Measurements from ENCODE around the gene CMSS1.

CMSS1 gene

DNA sequence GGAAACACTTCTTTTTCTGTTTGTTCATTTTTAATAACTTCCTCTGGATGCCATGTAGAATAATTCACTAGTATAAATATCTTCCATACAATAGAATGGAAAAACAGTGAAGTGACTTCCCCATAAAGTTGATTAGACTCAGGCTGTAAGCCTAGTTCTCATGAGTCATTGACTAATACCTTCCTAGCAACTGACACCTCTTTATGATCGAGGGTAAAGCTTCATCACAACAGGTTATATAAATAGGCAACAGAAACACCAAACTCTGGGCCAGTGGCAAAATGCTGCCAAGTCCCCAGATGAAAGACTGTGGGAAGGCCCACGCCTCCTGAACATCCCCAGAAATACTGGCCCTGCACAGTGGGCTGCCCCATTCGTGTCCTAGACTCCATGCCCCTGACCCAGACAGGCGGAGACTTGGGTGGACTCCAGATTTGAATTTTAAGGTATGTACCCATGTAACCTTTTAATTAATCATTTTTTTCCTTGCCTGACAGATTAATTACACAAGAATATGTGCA is 371.8 kb downstream of the CMSS1 start:
- TF ChIP-seq, protein P1, sequence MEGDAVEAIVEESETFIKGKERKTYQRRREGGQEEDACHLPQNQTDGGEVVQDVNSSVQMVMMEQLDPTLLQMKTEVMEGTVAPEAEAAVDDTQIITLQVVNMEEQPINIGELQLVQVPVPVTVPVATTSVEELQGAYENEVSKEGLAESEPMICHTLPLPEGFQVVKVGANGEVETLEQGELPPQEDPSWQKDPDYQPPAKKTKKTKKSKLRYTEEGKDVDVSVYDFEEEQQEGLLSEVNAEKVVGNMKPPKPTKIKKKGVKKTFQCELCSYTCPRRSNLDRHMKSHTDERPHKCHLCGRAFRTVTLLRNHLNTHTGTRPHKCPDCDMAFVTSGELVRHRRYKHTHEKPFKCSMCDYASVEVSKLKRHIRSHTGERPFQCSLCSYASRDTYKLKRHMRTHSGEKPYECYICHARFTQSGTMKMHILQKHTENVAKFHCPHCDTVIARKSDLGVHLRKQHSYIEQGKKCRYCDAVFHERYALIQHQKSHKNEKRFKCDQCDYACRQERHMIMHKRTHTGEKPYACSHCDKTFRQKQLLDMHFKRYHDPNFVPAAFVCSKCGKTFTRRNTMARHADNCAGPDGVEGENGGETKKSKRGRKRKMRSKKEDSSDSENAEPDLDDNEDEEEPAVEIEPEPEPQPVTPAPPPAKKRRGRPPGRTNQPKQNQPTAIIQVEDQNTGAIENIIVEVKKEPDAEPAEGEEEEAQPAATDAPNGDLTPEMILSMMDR (IDR thresholded peaks at IDR 0.05; ENCODE audit: insufficient read depth, low read depth, low read length, missing control alignments): no peak
- no peak for DNase-seq (ENCODE audit: low read depth)
- no peak overlapping the region for H3K4me3 ChIP-seq (ENCODE audit: low read length)

DNA sequence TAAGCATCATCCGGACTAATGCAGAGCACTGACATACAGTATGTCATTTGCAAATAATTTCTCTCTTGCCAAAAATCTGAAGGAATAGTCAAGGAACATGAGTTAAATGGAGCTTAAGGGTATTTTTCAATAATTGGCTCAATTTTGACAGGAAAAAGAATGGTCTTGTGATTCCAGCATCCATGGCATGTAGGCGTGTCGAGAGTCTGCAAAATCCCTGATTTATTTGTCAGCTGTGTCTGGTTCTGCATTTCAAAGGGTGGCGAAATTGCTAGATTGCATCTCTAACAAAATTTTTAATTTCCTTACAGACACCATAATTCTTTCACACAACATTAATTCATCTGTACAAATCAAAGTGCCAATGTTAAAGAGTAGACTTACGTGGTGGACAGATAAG is 377.7 kb downstream of the CMSS1 start:
- DNase-seq (ENCODE audit: low read depth): no peak
- TF ChIP-seq, protein P1 (IDR thresholded peaks at IDR 0.05; ENCODE audit: insufficient read depth, low read depth, low read length, missing control alignments): no peak
- H3K4me3 ChIP-seq (ENCODE audit: low read length): no peak overlapping the region

DNA sequence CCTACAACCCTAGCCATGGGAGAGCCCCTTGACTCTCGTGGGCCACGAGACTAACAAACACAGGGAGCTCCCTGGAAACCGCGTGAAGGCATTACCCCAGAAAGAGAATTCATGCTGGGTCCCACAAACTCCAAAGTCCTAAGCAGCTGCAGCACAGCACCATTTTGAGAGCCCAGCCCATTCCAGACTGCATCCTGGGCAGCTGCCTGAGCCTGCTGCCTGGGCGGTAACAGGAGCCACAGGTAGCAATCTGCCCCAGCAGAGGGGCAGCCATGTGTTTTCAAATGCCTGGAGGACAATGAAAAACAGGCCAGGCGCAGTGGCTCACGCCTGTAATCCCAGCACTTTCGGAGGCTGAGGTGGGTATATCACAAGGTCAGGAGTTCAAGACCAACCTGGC is 380.2 kb downstream of the CMSS1 start:
- TF ChIP-seq, protein P1 (IDR thresholded peaks at IDR 0.05; ENCODE audit: insufficient read depth, low read depth, low read length, missing control alignments): no peak
- DNase-seq (ENCODE audit: low read depth): no peak
- no peak overlapping the region for H3K4me3 ChIP-seq (ENCODE audit: low read length)

DNA sequence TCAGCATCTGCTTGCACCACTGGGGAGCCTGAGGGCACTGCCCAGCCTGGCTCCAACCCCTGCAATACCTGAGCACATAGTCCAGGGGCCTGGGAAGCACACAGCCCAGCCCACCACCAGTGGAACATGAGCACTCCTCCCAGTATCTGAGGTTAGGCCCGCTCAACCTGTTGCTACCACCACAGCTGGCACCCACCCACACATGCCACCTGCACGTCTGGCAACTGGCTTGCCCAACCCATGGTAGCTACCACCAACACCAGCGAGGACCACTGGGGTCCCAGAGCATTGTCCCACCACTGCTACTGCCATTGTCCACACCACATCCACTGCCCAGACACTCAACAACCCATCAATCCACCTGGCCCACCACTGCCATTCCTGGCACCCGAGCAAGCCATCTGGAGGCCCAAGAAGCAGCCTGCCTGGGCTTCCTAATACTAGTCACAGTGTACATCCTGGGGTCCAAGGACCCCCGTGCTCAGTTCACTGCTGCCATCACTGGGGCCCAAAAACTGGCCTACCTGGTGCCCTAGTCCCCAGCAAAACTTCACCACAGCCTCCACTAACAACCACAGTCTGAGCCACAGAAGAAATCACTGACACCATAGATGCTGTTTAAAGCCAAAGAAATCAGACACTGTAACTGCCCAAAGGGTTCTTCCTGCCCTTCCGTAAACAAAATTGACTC is 381.1 kb downstream of the CMSS1 start:
- DNase-seq (ENCODE audit: low read depth): no peak
- TF ChIP-seq, protein P1 (IDR thresholded peaks at IDR 0.05; ENCODE audit: insufficient read depth, low read depth, low read length, missing control alignments): no peak
- H3K4me3 ChIP-seq (ENCODE audit: low read length): no peak overlapping the region

DNA sequence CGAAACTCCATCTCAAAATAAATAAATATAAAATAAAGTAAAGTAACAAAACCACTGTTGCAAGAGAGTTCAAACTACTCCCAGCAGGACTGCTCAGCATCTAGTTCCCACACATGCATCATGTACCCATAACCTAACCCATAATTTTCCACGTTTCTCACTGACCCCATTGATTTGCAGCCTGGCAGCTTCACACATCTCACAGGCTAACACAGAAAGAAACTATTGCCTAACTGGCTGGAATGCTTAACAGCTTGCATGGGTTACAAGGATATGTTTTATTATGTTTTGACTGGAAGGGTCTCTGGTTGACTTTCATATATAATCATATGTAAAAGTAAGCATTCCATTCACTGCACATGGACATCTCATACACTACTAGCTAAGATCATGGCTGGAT is 387.5 kb downstream of the CMSS1 start:
- TF ChIP-seq, protein P1 (IDR thresholded peaks at IDR 0.05; ENCODE audit: insufficient read depth, low read depth, low read length, missing control alignments): no peak
- DNase-seq (ENCODE audit: low read depth): no peak
- no peak overlapping the region for H3K4me3 ChIP-seq (ENCODE audit: low read length)

DNA sequence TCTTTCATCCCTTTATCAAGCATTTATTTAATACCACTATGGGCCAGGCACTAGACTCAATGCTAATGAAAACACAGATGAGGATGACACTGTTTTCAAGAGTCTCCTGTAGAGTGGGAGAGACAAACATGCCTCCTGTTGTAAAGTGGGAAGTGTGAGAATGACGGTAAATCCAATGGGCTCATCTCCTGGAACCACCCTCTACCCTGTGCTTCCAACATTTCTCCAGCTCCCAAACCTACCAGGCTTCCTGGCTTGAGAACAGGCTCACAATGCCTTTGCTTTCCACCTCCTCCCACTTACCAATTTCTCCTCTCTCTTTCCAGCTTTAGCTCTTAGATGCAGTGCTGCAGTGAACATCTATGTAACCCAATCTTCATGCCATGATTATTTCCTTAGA is 389.0 kb downstream of the CMSS1 start:
- TF ChIP-seq, protein P1 (IDR thresholded peaks at IDR 0.05; ENCODE audit: insufficient read depth, low read depth, low read length, missing control alignments): no peak
- no peak overlapping the region for H3K4me3 ChIP-seq (ENCODE audit: low read length)
- DNase-seq (ENCODE audit: low read depth): no peak

DNA sequence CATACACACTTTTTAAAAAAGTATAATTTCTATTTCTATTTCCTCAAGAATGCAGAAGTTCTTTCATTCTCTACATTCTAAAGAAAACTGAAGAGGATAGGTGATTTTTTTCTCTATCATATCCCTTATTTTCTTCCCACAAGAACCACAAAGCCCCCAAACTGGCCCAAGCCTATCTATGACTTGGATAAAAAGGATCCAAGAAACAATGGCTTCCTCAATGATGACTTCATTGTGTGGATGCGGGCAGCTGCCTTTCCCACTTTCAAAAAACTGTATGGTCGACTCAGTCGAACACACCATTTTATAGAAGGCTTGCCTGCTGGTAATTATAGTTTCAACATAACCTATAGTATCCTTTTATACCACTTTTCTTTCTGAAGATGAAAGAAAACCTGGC is 390.2 kb downstream of the CMSS1 start:
- TF ChIP-seq, protein P1 (IDR thresholded peaks at IDR 0.05; ENCODE audit: insufficient read depth, low read depth, low read length, missing control alignments): no peak
- no peak for DNase-seq (ENCODE audit: low read depth)
- no peak overlapping the region for H3K4me3 ChIP-seq (ENCODE audit: low read length)

All from epithelial cell of esophagus (primary cell).